SK-N-SH treated with all-trans-retinoic acid at 6 μM for 48 hours (cell line): Measurements from ENCODE around the gene KRT71.

Source experiments
- ATAC-seq: fragments of 200-7000 bp; cut with Tn5 transposase; 3 replicates; pipeline ENCODE4 v1.9.1; 2020; ENCODE audit warnings: mild to moderate bottlenecking, moderate library complexity
- ARNTL ChIP-seq: fragments of 450-650 bp; formaldehyde crosslinking; IDR thresholded peaks from 2 replicates; pipeline ENCODE4 v1.5.0; 2020; ENCODE audit warnings: low read depth, mild to moderate bottlenecking, moderate library complexity, borderline replicate concordance
- BACH2 ChIP-seq: fragments of 250-450 bp; sonication (Bioruptor Pico); IDR thresholded peaks from 2 replicates; pipeline ENCODE4 v1.9.0; 2021; ENCODE audit warnings: mild to moderate bottlenecking, borderline replicate concordance
- CREB5 ChIP-seq: fragments of 250-450 bp; sonication (Bioruptor Pico); IDR thresholded peaks from 2 replicates; pipeline ENCODE4 v1.5.1; 2020; ENCODE audit warnings: low read depth, mild to moderate bottlenecking, moderate library complexity
- CSDC2 ChIP-seq: fragments of 250-450 bp; sonication (Bioruptor Pico); IDR thresholded peaks from 2 replicates; pipeline ENCODE4 v1.5.0; 2020; ENCODE audit warnings: mild to moderate bottlenecking, moderate library complexity
- ESRRG ChIP-seq: fragments of 250-450 bp; sonication (Bioruptor Pico); IDR thresholded peaks from 2 replicates; pipeline ENCODE4 v1.6.1; 2021; ENCODE audit warnings: mild to moderate bottlenecking
- GLIS3 ChIP-seq: fragments of 250-450 bp; sonication (Bioruptor Pico); IDR thresholded peaks from 2 replicates; pipeline ENCODE4 v1.5.0; 2020; ENCODE audit warnings: mild to moderate bottlenecking, moderate library complexity
- ISL1 ChIP-seq: fragments of 250-450 bp; sonication (Bioruptor Pico); IDR thresholded peaks from 2 replicates; pipeline ENCODE4 v2.1.2; 2022; ENCODE audit warnings: mild to moderate bottlenecking, moderate library complexity
- OSR1 ChIP-seq: fragments of 250-450 bp; sonication (Bioruptor Pico); IDR thresholded peaks from 2 replicates; pipeline ENCODE4 v1.8.0; 2022; ENCODE audit warnings: moderate library complexity, mild to moderate bottlenecking, inconsistent platforms
- PPARA ChIP-seq: fragments of 250-450 bp; sonication (Bioruptor Pico); IDR thresholded peaks from 2 replicates; pipeline ENCODE4 v1.5.0; 2020; ENCODE audit warnings: mild to moderate bottlenecking, borderline replicate concordance
- RARB ChIP-seq: fragments of 250-450 bp; sonication (Bioruptor Pico); IDR thresholded peaks from 2 replicates; pipeline ENCODE4 v1.8.0; 2021; ENCODE audit warnings: mild to moderate bottlenecking, moderate library complexity
- SNAI2 ChIP-seq: fragments of 250-450 bp; sonication (Bioruptor Pico); IDR thresholded peaks from 2 replicates; pipeline ENCODE4 v1.5.0; 2020; ENCODE audit warnings: mild to moderate bottlenecking, moderate library complexity
- TCF4 ChIP-seq: fragments of 250-450 bp; sonication (Bioruptor Pico); IDR thresholded peaks from 2 replicates; pipeline ENCODE4 v1.8.0; 2021; ENCODE audit warnings: mild to moderate bottlenecking, moderate library complexity, borderline replicate concordance
- TSHZ2 ChIP-seq: fragments of 250-450 bp; sonication (Bioruptor Pico); IDR thresholded peaks from 2 replicates; pipeline ENCODE4 v1.5.0; 2020; ENCODE audit warnings: mild to moderate bottlenecking, moderate library complexity
- ZC3H10 ChIP-seq: fragments of 250-450 bp; sonication (Bioruptor Pico); IDR thresholded peaks from 2 replicates; pipeline ENCODE4 v1.5.1; 2021; ENCODE audit warnings: mild to moderate bottlenecking, moderate library complexity
- ZFP3 ChIP-seq: fragments of 250-450 bp; sonication (Bioruptor Pico); IDR thresholded peaks from 2 replicates; pipeline ENCODE4 v1.5.0; 2020; ENCODE audit warnings: mild to moderate bottlenecking, moderate library complexity
- ZFP30 ChIP-seq: fragments of 450-650 bp; formaldehyde crosslinking; IDR thresholded peaks from 2 replicates; pipeline ENCODE4 v1.5.0; 2022; ENCODE audit warnings: mild to moderate bottlenecking, moderate library complexity
- ZNF70 ChIP-seq: fragments of 450-650 bp; formaldehyde crosslinking; IDR thresholded peaks from 2 replicates; pipeline ENCODE4 v1.5.0; 2020; ENCODE audit warnings: mild to moderate bottlenecking, moderate library complexity
- ZNF8 ChIP-seq: fragments of 450-650 bp; formaldehyde crosslinking; IDR thresholded peaks from 2 replicates; pipeline ENCODE4 v1.5.0; 2020; ENCODE audit warnings: mild to moderate bottlenecking, moderate library complexity
- TF ChIP-seq, protein P1 (sequence below): fragments of 250-450 bp; sonication (Bioruptor Pico); IDR thresholded peaks from 2 replicates; pipeline ENCODE4 v1.8.0; 2021; ENCODE audit warnings: low read depth, mild to moderate bottlenecking, moderate library complexity, borderline replicate concordance
- TF ChIP-seq, protein P2 (sequence below): fragments of 250-450 bp; sonication (Bioruptor Pico); IDR thresholded peaks from 2 replicates; pipeline ENCODE4 v1.5.1; 2021; ENCODE audit warnings: mild to moderate bottlenecking, moderate library complexity

KRT71 gene

DNA sequence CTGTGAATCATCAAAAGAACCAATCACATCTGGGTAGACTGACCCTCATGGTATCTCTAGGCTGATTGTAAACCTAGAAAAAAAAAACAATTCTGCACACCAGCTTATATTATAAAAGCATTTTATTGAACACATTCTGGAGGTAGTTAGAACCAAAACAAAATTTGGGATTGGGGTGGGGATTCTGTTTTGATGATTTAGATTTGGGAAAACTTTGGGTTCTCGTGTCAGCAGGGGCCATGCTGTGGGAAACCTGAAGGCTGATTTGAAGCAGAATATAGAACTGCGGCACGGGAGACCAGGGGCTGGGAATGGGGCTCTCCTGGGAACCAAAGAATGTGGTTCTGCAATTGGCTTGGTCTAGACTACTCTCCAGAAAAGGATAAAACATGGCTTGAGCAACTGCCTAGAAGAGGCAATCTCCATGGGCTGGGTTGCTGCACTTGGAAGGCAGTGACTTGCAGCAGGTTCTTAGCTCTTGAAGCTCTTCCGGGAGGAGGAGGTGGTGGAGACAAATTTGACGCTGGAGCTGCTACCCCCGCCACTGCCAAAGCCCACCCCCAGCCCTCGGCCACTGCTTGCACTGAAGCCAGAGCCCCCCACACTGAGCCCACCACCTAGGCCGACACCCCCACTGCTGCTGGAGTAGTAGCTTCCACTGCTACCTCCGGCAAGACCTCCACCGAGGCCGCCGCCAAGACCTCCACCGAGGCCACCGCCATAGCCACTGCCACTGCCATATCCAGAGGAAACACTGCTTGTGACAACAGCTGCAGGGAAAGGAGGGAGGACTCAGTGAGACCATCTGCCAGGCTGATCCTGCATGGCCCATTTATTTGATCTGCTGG, 38.2 kb downstream of the KRT71 start:
- TF ChIP-seq TSHZ2 (CRISPR knock-in tag) (no peak), ZFP30 (CRISPR knock-in tag) (no peak), OSR1 (no peak), BACH2 (CRISPR knock-in tag) (no peak), TCF4 (CRISPR knock-in tag) (no peak), ZFP3 (CRISPR knock-in tag) (no peak)
- TF ChIP-seq, protein P1, sequence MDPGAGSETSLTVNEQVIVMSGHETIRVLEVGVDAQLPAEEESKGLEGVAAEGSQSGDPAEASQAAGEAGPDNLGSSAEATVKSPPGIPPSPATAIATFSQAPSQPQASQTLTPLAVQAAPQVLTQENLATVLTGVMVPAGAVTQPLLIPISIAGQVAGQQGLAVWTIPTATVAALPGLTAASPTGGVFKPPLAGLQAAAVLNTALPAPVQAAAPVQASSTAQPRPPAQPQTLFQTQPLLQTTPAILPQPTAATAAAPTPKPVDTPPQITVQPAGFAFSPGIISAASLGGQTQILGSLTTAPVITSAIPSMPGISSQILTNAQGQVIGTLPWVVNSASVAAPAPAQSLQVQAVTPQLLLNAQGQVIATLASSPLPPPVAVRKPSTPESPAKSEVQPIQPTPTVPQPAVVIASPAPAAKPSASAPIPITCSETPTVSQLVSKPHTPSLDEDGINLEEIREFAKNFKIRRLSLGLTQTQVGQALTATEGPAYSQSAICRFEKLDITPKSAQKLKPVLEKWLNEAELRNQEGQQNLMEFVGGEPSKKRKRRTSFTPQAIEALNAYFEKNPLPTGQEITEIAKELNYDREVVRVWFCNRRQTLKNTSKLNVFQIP: no peak
- ATAC-seq: no peak

GRCh38 chr12:52513736-52514135, 39.2 kb downstream of the KRT71 start:
- no peak for ATAC-seq
- no peak for TF ChIP-seq CREB5 (CRISPR knock-in tag)
- no peak for TF ChIP-seq CSDC2 (CRISPR knock-in tag)
- no peak for TF ChIP-seq ZNF70 (CRISPR knock-in tag)
- TF ChIP-seq PPARA (CRISPR knock-in tag): no peak
- no peak for TF ChIP-seq ZFP3 (CRISPR knock-in tag)
- TF ChIP-seq, protein P2, sequence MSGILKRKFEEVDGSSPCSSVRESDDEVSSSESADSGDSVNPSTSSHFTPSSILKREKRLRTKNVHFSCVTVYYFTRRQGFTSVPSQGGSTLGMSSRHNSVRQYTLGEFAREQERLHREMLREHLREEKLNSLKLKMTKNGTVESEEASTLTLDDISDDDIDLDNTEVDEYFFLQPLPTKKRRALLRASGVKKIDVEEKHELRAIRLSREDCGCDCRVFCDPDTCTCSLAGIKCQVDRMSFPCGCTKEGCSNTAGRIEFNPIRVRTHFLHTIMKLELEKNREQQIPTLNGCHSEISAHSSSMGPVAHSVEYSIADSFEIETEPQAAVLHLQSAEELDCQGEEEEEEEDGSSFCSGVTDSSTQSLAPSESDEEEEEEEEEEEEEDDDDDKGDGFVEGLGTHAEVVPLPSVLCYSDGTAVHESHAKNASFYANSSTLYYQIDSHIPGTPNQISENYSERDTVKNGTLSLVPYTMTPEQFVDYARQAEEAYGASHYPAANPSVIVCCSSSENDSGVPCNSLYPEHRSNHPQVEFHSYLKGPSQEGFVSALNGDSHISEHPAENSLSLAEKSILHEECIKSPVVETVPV (CRISPR knock-in tag): no peak
- TF ChIP-seq SNAI2: no peak
- TF ChIP-seq ISL1 (CRISPR knock-in tag): no peak
- no peak for TF ChIP-seq ZFP30 (CRISPR knock-in tag)
- TF ChIP-seq RARB: no peak

- ATAC-seq: no peak
- TF ChIP-seq ZFP30 (CRISPR knock-in tag) (no peak), GLIS3 (CRISPR knock-in tag) (no peak), CSDC2 (CRISPR knock-in tag) (no peak), ZC3H10 (CRISPR knock-in tag) (no peak), SNAI2 (no peak), RARB (no peak), ESRRG (CRISPR knock-in tag) (no peak), ZFP3 (CRISPR knock-in tag) (no peak), ZNF8 (no peak), ZNF70 (CRISPR knock-in tag) (no peak), ARNTL (CRISPR knock-in tag) (no peak), TCF4 (CRISPR knock-in tag) (no peak), TSHZ2 (CRISPR knock-in tag) (no peak), CREB5 (CRISPR knock-in tag) (no peak)
- TF ChIP-seq, protein P1: no peak
- TF ChIP-seq, all 23 proteins: peak for 0
These were observed 44.7 kb downstream of the KRT71 start for GRCh38 chr12:52508211-52508610.
